Inferior parietal cortex (tissue), 1 donor: ENCODE data around the gene AZIN2.
"Not testable (repeated sequence)": the region's sequence is repeated elsewhere in the genome, so short reads cannot be mapped to it uniquely, and the experiment has no call there.

Experiments
- DNase-seq: peaks from one replicate; pipeline ENCODE4 v3.0.0-alpha.2; 2016; ENCODE audit errors: extremely low spot score

Gene AZIN2

GRCh38 chr1:33080885-33081553, at the start of gene AZIN2:
AZIN2 (plus strand) TSS chr1:33081153; CDS start chr1:33082250, 1,097 bp downstream.
- DNase-seq = peak; percentile 96

- no peak for DNase-seq
Measured at GRCh38 chr1:33031506-33031905, 49.4 kb upstream of the AZIN2 start.

- DNase-seq = no peak
Measured at GRCh38 chr1:33032126-33032869, 48.7 kb upstream of the AZIN2 start.

- DNase-seq = no peak
Measured at GRCh38 chr1:33036051-33036525, 44.9 kb upstream of the AZIN2 start.

GRCh38 chr1:33036526-33037503, 44.1 kb upstream of the AZIN2 start, which contains the start of gene AK2:
AK2 (minus strand) TSS chr1:33036883; CDS start chr1:33036828, 55 bp downstream.
- peak; percentile 98 for DNase-seq

- no peak for DNase-seq
Measured at GRCh38 chr1:33039840-33040239, 41.1 kb upstream of the AZIN2 start.

DNA sequence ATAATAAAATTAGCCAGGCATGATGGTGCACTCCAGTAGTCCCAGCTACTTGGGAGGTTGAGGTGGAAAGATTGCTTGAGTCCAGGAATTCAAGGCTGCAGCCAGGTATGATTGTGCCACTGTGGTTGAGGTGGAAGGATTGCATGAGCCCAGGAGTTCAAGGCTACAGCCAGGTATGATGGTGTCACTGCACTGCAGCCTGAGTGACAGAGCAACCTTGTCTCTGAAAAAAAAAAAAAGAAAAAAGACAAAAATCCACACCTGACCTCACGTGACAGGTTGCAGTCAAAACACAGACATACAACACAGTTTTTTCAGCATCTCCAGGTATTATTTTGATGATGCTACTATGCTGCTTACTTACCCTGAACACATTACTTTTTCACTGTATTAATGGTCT, 39.9 kb upstream of the AZIN2 start:
- DNase-seq = no peak

- no peak for DNase-seq
Measured at GRCh38 chr1:33042831-33043230, 38.1 kb upstream of the AZIN2 start.

DNA sequence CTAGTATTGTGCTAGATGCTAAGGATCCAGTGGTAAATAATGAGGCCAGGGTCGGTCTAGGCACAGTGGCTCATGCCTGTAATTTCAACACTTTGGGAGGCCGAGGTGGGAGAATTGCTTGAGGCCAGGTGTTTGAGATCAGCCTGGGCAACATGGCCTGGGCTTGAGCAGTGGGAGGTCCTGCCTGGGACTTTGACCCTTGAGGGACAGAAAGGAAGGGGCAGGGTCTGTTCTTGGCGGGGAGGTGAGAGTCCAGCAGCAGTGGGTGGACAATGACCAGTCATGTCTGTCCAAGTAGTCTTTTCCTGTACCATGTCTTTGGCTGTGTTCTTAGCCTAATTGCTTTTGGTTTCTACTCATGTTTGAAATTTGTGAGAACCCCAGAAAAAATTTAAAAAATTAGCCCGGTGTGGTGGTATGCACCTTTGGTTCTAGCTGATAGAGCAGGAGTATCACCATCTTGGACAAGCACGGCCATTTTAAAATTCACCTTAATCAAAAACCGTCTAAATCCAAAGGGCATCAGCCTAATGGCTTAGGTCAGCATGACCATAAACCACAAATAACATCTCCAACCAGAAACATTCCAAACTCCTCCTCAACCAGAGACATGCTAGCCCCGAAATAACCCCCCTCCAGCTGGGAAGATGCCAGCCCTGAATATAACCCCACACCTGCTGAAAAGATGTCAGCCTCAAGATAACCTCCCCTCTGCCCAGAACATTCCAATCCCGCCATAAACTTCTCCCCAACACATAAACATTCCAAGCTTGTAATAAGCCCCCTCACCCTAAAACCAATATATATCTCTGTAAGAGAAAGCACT, 37.5 kb upstream of the AZIN2 start:
- DNase-seq = no peak

DNA sequence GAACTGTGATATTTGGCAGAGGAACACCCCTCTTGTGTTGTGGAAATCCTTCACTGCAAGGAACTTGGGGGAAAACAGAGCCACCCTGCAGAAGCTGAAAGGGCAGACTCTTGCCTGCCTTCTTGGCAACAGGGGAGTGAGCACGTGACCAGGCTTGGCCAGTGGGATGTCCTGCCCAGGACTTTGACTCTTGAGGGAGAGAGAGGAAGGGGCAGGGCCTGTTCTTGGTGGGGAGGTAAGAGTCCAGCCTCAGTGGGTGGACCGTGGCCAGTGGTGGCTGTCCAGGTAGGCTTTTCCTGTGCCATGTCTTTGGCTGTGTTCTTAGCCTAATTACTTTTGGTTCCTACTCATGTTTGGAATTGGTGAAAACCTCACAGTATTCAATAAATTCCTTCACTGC, 35.7 kb upstream of the AZIN2 start:
- DNase-seq = no peak

DNA sequence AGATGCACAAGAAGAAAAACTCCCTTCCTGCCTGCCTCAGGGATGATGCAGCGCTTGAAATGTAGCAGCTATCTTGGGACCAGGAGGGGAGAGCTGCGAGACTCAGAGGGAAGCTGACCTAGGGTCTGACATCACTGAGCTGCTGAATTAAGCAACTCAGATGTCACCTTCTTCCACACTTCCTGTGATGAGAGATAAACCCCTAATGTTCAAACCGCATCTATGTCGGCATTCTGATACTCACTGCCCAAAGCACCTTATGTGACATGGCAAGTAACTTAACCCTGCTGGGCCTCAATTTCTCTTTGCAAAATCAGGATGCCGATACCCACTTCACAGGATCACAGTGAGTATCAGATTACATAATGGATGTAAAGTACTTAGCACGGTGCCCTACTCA, 35.1 kb upstream of the AZIN2 start:
- DNase-seq = no peak

GRCh38 chr1:33046234-33046633, 34.7 kb upstream of the AZIN2 start:
- not testable (repeated sequence) for DNase-seq

- DNase-seq = no peak
Measured at GRCh38 chr1:33047290-33047689, 33.7 kb upstream of the AZIN2 start.

DNA sequence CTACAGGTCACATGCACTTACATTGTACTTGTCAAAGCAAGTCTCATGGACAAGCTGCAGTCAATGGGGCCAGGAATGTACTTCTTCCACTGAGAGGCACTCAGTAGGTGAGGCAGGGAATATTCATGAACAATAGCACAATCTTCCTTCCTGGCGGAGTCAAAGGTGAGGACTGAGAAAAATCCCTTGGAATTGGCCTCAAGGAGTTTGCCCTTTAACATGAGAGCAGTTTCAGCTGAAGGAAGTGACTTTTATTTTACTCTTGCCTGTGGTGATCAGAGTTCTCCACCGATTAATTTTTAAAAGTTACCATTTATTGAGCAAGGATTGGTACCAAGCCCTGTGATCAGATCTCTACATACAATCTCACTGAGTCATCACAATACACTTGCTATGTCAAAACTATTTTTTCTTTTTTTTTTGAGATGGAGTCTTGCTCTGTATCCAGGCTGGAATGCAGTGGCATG, 33.1 kb upstream of the AZIN2 start:
- DNase-seq = no peak

- no peak for DNase-seq
Measured at GRCh38 chr1:33048426-33048825, 32.5 kb upstream of the AZIN2 start.

- DNase-seq = no peak
Measured at GRCh38 chr1:33049371-33049770, 31.6 kb upstream of the AZIN2 start.

- DNase-seq = peak; percentile 19
Measured at GRCh38 chr1:33050221-33051076, 30.5 kb upstream of the AZIN2 start.

DNA sequence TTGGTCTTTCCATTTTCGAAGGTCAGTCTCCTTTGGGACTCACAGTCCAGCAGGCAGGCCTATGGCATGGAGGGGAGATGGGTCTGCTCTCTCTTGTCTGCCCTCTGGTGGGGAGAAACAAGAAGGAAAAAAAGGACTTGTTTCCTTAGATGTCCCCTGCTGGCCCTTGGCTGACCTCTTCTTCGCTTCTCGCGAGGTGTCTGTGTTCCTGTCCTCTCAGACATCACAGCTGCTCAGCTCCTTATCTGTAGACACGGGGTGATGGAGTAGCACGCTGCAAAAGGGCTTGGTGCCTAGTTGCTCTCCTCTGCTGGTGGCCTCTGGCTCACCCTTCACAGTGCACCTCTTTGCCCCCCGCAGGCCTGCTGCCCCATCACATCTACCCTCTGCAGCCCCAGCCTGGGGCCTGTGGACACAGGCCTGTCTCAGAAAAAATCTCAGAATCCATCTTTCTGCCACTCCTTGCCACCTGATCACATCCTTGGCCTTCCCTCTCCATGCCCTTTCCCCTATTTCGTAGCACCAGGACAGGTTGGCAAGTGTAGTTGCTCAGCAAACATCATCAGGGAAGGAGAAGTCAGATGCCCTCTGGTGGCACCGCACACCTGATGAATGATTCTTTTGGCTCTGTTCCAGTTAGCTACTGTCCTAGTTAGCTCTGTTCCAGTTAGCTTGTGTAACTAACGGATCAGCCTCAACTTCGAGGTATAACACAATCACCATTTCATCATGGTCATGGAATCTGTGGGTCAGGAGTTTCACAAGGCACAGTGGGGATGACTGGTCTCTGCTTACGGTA, 25.5 kb upstream of the AZIN2 start:
- peak; percentile 79 for DNase-seq

GRCh38 chr1:33056426-33056825, 24.5 kb upstream of the AZIN2 start:
- no peak for DNase-seq
